MCF 10A (cell line): ENCODE data around the gene LPP. TPM values are rescaled to one million over a fixed set of nuclear protein-coding genes. Genes with fewer than 3 reads are reported as not detected.

Source experiments
- BruUV-seq: library from RNA; stranded (reverse); fragments of 400-500 nt; replicated peaks from 2 replicates; lab custom pipeline; 2021; lab: Mats Ljungman, UMichigan
- CTCF ChIA-PET: fragments of 300-600 bp; sonication (Branson Sonifier 250); formaldehyde crosslinking; extraction: SDS; loops from one replicate; lab custom pipeline; 2021; ENCODE audit warnings: antibody characterized with exemption, inconsistent platforms; lab: Yijun Ruan, JAX
- POLR2A ChIA-PET: fragments of 300-600, 350-650 bp; sonication (Branson Sonifier 250); formaldehyde crosslinking; extraction: SDS; loops from one replicate; lab custom pipeline; 2020; ENCODE audit warnings: antibody characterized with exemption, inconsistent platforms; lab: Yijun Ruan, JAX
- DNase-seq: peaks from one replicate; pipeline ENCODE4 v3.0.0-alpha.2; 2018; ENCODE audit not compliant: unreplicated experiment
- H3K27ac Mint-ChIP-seq: one replicate; pipeline ENCODE4 v1.8.0; 2022; ENCODE audit warnings: mild to moderate bottlenecking, low read depth, mixed read lengths; ENCODE audit not compliant: unreplicated experiment
- H3K27me3 Mint-ChIP-seq: one replicate; pipeline ENCODE4 v1.8.0; 2022; ENCODE audit warnings: mixed read lengths; ENCODE audit not compliant: insufficient read depth, unreplicated experiment
- H3K36me3 Mint-ChIP-seq: one replicate; pipeline ENCODE4 v1.8.0; 2022; ENCODE audit warnings: mild to moderate bottlenecking, moderate library complexity, mixed read lengths; ENCODE audit not compliant: insufficient read depth, unreplicated experiment
- H3K4me1 Mint-ChIP-seq: one replicate; pipeline ENCODE4 v1.8.0; 2022; ENCODE audit warnings: mixed read lengths; ENCODE audit not compliant: insufficient read depth, unreplicated experiment
- H3K4me3 Mint-ChIP-seq: one replicate; pipeline ENCODE4 v1.8.0; 2022; ENCODE audit warnings: mild to moderate bottlenecking, moderate library complexity, mixed read lengths; ENCODE audit not compliant: unreplicated experiment
- H3K9me3 Mint-ChIP-seq: one replicate; pipeline ENCODE4 v1.8.0; 2022; ENCODE audit warnings: mixed read lengths; ENCODE audit not compliant: unreplicated experiment
- CTCF ChIP-seq: fragments of 200-600 bp; IDR thresholded peaks from one replicate; pipeline ENCODE4 v1.8.0; 2022; ENCODE audit warnings: antibody characterized with exemption, mild to moderate bottlenecking; ENCODE audit not compliant: unreplicated experiment
- intact Hi-C: fragments of 100-400 bp; cut with micrococcal nuclease; formaldehyde crosslinking; loops from 2 replicates; pipeline ENCODE4 v1.14.1; 2022
- total RNA-seq: library from RNA; stranded (reverse); gene quantifications from 2 replicates; pipeline ENCODE4 v1.2.3, GENCODE V29; 2022

LPP gene
- total RNA-seq, 1 experiment from 2014 or later = 117 TPM

GRCh38 chr3:188400494-188401243 is 246.7 kb downstream of the LPP start:
- Mint-ChIP-seq H3K9me3 (no peaks in the 10 kb centered on the region), H3K4me3 (no peak overlapping the region), H3K4me1 (no peaks in the 10 kb centered on the region), H3K27me3 (no peaks in the 10 kb centered on the region), H3K27ac (no peak overlapping the region), H3K36me3 (peaks cover 19% of the 10 kb centered on the region)
- no peak for TF ChIP-seq CTCF
- CTCF ChIA-PET = interaction anchor here (0.5 to 0.8 kb wide), 4 partner anchors 650 to 688 kb away, joined by 3 read pairs; partner anchors contain the start of gene BCL6
- intact Hi-C loops = loop anchor here (5.0 kb wide), 1 partner anchor 658 kb away; no protein-coding TSS in a partner anchor
- no TSS peak for BruUV-seq
- DNase-seq = no peak
- POLR2A ChIA-PET = interaction anchor here (0.7 to 1.5 kb wide), 4 partner anchors 11 to 655 kb away, joined by 3 read pairs; partner anchors contain the start of gene BCL6

GRCh38 chr3:188401244-188401993 is 247.5 kb downstream of the LPP start:
- Mint-ChIP-seq H3K36me3 (peaks cover 25% of the 10 kb centered on the region), H3K27me3 (no peaks in the 10 kb centered on the region), H3K9me3 (no peaks in the 10 kb centered on the region), H3K4me1 (no peaks in the 10 kb centered on the region), H3K4me3 (no peak overlapping the region), H3K27ac (no peak overlapping the region)
- no peak for TF ChIP-seq CTCF
- DNase-seq = no peak
- ChIA-PET POLR2A (interaction anchor here (0.6 to 1.5 kb wide), 6 partner anchors 11 to 656 kb away, joined by 3 to 4 read pairs (median 3); partner anchors contain the start of gene BCL6), CTCF (interaction anchor here (0.5 to 0.8 kb wide), 5 partner anchors 651 to 688 kb away, joined by 3 read pairs; partner anchors contain the start of gene BCL6)
- intact Hi-C loops = loop anchor here (5.0 kb wide), 1 partner anchor 659 kb away; no protein-coding TSS in a partner anchor
- BruUV-seq = no TSS peak

GRCh38 chr3:188402229-188402628 is 248.3 kb downstream of the LPP start:
- Mint-ChIP-seq H3K4me1 (no peaks in the 10 kb centered on the region), H3K9me3 (no peaks in the 10 kb centered on the region), H3K27ac (no peak overlapping the region), H3K36me3 (peaks cover 26% of the 10 kb centered on the region), H3K4me3 (no peak overlapping the region), H3K27me3 (no peaks in the 10 kb centered on the region)
- CTCF ChIA-PET = interaction anchor here (0.6 kb wide), 1 partner anchor 678 kb away, joined by 3 read pairs; no protein-coding TSS in a partner anchor
- no peak for TF ChIP-seq CTCF
- intact Hi-C loops = loop anchor here (5.0 kb wide), 1 partner anchor 660 kb away; no protein-coding TSS in a partner anchor
- BruUV-seq = no TSS peak
- DNase-seq = no peak
- POLR2A ChIA-PET = interaction anchor here (0.9 kb wide), 1 partner anchor 15 kb away, joined by 4 read pairs; no protein-coding TSS in a partner anchor

GRCh38 chr3:188403404-188403803 is 249.4 kb downstream of the LPP start:
- TF ChIP-seq CTCF = no peak
- H3K27me3 Mint-ChIP-seq = no peaks in the 10 kb centered on the region
- H3K27ac Mint-ChIP-seq = no peak overlapping the region
- no peak for DNase-seq
- peaks cover 32% of the 10 kb centered on the region for H3K36me3 Mint-ChIP-seq
- no peak overlapping the region for H3K4me3 Mint-ChIP-seq
- H3K4me1 Mint-ChIP-seq = no peaks in the 10 kb centered on the region
- intact Hi-C loops = loop anchor here (5.0 kb wide), 1 partner anchor 661 kb away; no protein-coding TSS in a partner anchor
- BruUV-seq = no TSS peak
- POLR2A ChIA-PET = no interaction called here
- CTCF ChIA-PET = no interaction called here
- no peaks in the 10 kb centered on the region for H3K9me3 Mint-ChIP-seq
